Sigmoid colon (tissue), 7 donors: Measurements from ENCODE around the gene NOC4L. TPM values are rescaled to one million over a fixed set of nuclear protein-coding genes. Genes with fewer than 3 reads are reported as not detected.

ENCODE experiments used
- DNase-seq: peaks from one replicate; pipeline ENCODE4 v3.0.0-alpha.2; 2019
- H3K27ac ChIP-seq, 4 donors: fragments of 200-600 bp; sonication (generic); one replicate each; pipeline ENCODE4 v1.5.1; 2016 to 2019; ENCODE audit warnings: mild to moderate bottlenecking in 1 of 4
- H3K27me3 ChIP-seq, 3 donors: fragments of 200-600 bp; sonication (generic); one replicate each; pipeline ENCODE4 v1.5.1; 2019; ENCODE audit warnings: mild to moderate bottlenecking in 1 of 3
- H3K36me3 ChIP-seq, 4 donors: fragments of 200-600 bp; sonication (generic); one replicate each; pipeline ENCODE4 v1.5.1; 2016 to 2019
- H3K4me1 ChIP-seq, 4 donors: fragments of 200-600 bp; sonication (generic); one replicate each; pipeline ENCODE4 v1.5.1; 2017 to 2019
- H3K4me3 ChIP-seq, 4 donors: fragments of 200-600 bp; sonication (generic); one replicate each; pipeline ENCODE4 v1.5.1; 2017 to 2019; ENCODE audit warnings: mild to moderate bottlenecking in 2 of 4, moderate library complexity in 1 of 4
- H3K9me3 ChIP-seq, 4 donors: fragments of 200-600 bp in 3 of 4; sonication (generic) in 3 of 4; one replicate each; pipeline versions ENCODE4 v1.5.1 to v1.6.1; 2013 to 2019
- EP300 ChIP-seq, 4 donors: sonication (generic); formaldehyde crosslinking; IDR thresholded peaks; one replicate each; pipeline ENCODE4 v1.6.1; 2017; ENCODE audit warnings: antibody characterized with exemption in 4 of 4
- POLR2A ChIP-seq, 2 donors: fragments of 450-650 bp; IDR thresholded peaks; one replicate each; pipeline ENCODE4 v1.6.1; 2016; ENCODE audit warnings: antibody characterized with exemption in 2 of 2, mild to moderate bottlenecking in 2 of 2, moderate library complexity in 2 of 2
- POLR2AphosphoS5 ChIP-seq, 4 donors: sonication (generic); formaldehyde crosslinking; IDR thresholded peaks; one replicate each; pipeline ENCODE4 v1.6.1; 2017; ENCODE audit warnings: antibody characterized with exemption in 4 of 4
- WGBS, 2 donors: extraction: QIAGEN DNeasy Blood & Tissue Kit; methylation state at CpG; one replicate each; pipeline ENCODE4 v1.1.7; 2013; 5-methylcytosine and 5-hydroxymethylcytosine counted together
- intact Hi-C: fragments of 100-400 bp; cut with DNase I; formaldehyde crosslinking; loops from one replicate; pipeline ENCODE4 v1.15.1; 2023
- polyA plus RNA-seq, 3 donors: library from polyadenylated mRNA; stranded (reverse); fragments of 200-250 nt; gene quantifications; one replicate each; pipeline ENCODE4 v1.2.3, GENCODE V29; 2013
- total RNA-seq, 4 donors: library from RNA; depleted of rRNA; stranded (reverse); fragments of >200 nt; gene quantifications; one replicate each; pipeline ENCODE4 v1.1.0, GENCODE V29; 2016
- TF ChIP-seq, protein P1 (sequence below), 4 experiments: fragments of 450-650 bp in 3 of 4; fragments of 200-600 bp in 1 of 4; IDR thresholded peaks; one replicate each; pipeline ENCODE4 v1.5.1; 2016 to 2019; ENCODE audit warnings: antibody characterized with exemption in 4 of 4, mild to moderate bottlenecking in 3 of 4, moderate library complexity in 2 of 4
- donor health status: healthy with polysubstance abuse.
- donor health status: Bipolar disorder and iron deficiency.
- donor health status: healthy.

Gene NOC4L
- total and polyA plus RNA-seq, 7 donors: 5.4 to 34.9 (median 9.4) TPM

DNA sequence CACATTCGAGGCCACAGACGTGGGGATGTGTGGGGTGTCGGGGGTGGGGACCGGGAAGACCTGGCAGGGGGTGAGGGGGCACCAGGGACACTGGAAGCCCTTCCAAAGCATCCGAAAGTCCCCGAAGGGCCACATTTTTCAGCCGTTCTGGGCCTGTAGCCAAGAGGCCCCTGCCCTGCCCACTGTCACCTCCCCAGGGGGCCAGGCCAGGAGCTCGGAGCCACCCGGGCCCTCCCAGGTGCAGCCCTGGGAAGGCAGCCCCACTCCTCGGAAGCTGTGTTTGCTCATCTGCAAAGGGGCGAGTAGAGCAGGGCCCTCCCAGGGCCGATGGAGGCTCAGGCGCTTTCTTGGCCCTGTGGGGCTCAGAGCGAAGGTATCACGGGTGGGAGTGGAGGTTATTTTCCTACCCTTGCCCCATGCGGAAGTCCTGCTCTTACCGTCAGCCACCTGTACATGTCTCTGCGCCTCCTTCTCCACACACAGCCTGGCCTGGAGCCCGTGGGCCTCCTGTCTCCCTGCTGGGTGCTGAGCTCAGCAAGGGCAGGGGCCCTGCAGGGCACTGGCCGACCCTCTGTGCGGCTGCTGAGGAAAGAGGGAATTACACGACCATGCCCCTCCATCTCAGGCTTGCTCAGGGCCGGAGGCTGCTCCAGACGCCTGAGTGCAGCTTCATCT is 27.2 kb downstream of the NOC4L start:
- no peaks in the 10 kb centered on the region for H3K36me3 ChIP-seq
- WGBS, 2 donors: 58 to 72% methylated on average over 24 of the region's 24 CpGs
- no peak for DNase-seq
- intact Hi-C loops: no loop called here
- peaks cover 13 to 94% (median 80%) of the 10 kb centered on the region in 3 donors for H3K27me3 ChIP-seq
- TF ChIP-seq, protein P1, sequence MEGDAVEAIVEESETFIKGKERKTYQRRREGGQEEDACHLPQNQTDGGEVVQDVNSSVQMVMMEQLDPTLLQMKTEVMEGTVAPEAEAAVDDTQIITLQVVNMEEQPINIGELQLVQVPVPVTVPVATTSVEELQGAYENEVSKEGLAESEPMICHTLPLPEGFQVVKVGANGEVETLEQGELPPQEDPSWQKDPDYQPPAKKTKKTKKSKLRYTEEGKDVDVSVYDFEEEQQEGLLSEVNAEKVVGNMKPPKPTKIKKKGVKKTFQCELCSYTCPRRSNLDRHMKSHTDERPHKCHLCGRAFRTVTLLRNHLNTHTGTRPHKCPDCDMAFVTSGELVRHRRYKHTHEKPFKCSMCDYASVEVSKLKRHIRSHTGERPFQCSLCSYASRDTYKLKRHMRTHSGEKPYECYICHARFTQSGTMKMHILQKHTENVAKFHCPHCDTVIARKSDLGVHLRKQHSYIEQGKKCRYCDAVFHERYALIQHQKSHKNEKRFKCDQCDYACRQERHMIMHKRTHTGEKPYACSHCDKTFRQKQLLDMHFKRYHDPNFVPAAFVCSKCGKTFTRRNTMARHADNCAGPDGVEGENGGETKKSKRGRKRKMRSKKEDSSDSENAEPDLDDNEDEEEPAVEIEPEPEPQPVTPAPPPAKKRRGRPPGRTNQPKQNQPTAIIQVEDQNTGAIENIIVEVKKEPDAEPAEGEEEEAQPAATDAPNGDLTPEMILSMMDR (IDR thresholded peaks at IDR 0.05): no peak
- TF ChIP-seq POLR2AphosphoS5 (IDR thresholded peaks at IDR 0.05): no peak
- TF ChIP-seq EP300 (IDR thresholded peaks at IDR 0.05): no peak
- no peak for TF ChIP-seq POLR2A (IDR thresholded peaks at IDR 0.05)
- H3K27ac ChIP-seq: no peak overlapping the region
- no peak overlapping the region for H3K4me3 ChIP-seq
- no peaks in the 10 kb centered on the region for H3K4me1 ChIP-seq
- no peaks in the 10 kb centered on the region for H3K9me3 ChIP-seq

DNA sequence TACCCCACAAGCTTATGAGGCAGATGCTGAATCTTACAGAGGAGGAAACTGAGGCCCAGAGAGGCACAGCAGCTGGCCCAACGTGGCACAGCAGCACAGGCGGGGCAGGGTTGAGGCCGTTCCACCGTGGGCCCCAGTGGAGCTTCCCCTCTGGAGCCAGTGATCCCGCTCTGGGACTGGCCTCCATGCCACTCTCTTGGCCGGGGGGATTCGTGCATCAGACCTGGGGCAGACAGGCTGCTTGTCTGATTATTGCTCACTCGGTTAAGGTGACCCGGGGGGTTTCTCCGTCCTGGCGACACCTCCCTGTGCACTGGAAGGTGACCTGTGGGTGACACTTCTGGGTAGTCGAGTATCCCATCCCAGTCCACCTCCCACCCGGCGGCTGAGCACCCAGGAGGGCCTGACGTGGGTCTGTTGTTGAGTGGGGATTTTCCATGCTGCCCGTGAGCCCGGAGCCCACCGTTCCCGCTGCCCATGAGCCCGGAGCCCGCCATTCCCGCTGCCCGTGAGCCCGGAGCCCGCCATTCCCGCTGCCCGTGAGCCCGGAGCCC is 27.8 kb downstream of the NOC4L start:
- Histone ChIP-seq H3K4me3 (no peak overlapping the region), H3K9me3 (no peaks in the 10 kb centered on the region), H3K4me1 (no peaks in the 10 kb centered on the region), H3K27ac (no peak overlapping the region), H3K36me3 (no peaks in the 10 kb centered on the region), H3K27me3 (peaks cover 13 to 99% (median 85%) of the 10 kb centered on the region in 3 donors)
- DNase-seq: no peak
- intact Hi-C loops: no loop called here
- TF ChIP-seq POLR2AphosphoS5 (IDR thresholded peaks at IDR 0.05) (no peak), POLR2A (IDR thresholded peaks at IDR 0.05) (no peak), EP300 (IDR thresholded peaks at IDR 0.05) (no peak)
- TF ChIP-seq, protein P1 (IDR thresholded peaks at IDR 0.05): no peak
- 82 to 85% methylated on average over 28 of the region's 28 CpGs for WGBS, 2 donors

DNA sequence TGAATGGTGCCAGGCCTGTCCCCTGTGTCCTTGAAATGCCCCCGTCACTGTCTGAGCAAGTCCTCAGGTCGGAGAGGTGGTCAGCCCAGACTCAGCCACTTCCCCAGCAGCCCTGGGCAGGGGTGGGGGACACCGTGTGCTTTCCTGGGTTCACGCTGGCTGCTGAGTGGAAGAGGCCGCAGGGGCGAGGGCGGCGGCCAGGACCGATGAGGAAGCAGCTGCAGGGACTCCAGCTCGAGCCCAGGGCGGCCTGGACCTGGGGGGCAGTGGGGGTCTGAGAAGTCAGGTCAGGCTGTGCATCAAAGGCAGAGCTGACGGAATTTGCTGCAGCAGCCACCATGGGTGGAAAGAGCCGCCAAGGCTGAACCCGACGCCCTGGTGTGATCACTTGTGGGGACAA is 28.4 kb downstream of the NOC4L start:
- no peak for DNase-seq
- Histone ChIP-seq H3K4me1 (no peaks in the 10 kb centered on the region), H3K9me3 (no peaks in the 10 kb centered on the region), H3K36me3 (no peaks in the 10 kb centered on the region), H3K27me3 (peaks cover 13 to 99% (median 82%) of the 10 kb centered on the region in 3 donors), H3K4me3 (no peak overlapping the region), H3K27ac (no peak overlapping the region)
- WGBS, 2 donors: 61% methylated on average over 15 of the region's 15 CpGs
- intact Hi-C loops: no loop called here
- no peak for TF ChIP-seq POLR2A (IDR thresholded peaks at IDR 0.05)
- TF ChIP-seq EP300 (IDR thresholded peaks at IDR 0.05): no peak
- TF ChIP-seq, protein P1 (IDR thresholded peaks at IDR 0.05): no peak
- no peak for TF ChIP-seq POLR2AphosphoS5 (IDR thresholded peaks at IDR 0.05)

DNA sequence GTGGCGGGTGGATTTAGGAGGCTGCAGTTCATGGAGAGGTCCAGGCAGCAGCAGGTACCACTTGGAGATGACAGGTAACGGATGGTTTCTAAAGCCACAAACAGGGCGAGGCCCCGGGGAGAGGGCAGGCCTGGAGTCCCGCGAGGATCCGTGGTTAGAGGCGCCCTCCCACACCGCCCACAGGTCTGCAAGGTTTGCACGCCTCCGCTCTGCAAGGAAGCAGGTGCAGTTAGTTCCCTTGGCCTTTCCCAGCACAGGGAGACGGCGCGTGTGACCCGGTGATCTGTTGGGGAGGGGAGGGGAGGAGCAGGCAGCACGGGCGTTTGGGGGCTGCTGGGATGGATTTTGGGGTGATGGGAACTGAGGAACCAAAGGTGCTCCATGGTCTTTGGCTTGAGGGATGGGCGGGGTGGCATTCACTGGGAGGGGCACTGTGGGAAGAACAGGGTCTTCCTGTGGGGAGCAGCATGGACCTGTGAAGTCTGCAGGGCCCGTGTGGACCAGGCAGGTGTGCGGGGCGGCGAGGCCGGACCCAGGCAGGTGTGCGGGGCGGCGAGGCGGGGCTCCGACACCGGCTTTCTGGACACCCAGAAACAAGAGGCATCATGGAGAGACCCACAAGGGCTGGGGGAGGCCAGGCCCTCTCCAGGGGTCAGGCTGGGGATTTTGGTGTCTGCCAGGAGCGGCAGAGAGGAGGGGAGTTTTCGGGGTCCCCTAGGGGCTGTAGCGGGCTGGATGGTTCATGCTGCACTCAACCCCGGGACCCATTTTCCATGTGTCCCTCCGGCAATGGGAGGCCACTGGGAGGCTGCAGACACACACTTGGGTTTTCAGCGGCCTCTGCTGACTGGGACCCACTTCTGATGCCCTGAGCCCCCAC is 29.1 kb downstream of the NOC4L start:
- TF ChIP-seq POLR2A (IDR thresholded peaks at IDR 0.05) (no peak), EP300 (IDR thresholded peaks at IDR 0.05) (no peak)
- intact Hi-C loops: no loop called here
- DNase-seq: no peak
- H3K27ac ChIP-seq: no peak overlapping the region
- no peaks in the 10 kb centered on the region for H3K36me3 ChIP-seq
- H3K4me1 ChIP-seq: no peaks in the 10 kb centered on the region
- WGBS, 2 donors: 60% methylated on average over 35 of the region's 35 CpGs
- H3K4me3 ChIP-seq: no peak overlapping the region
- peaks cover 11 to 99% (median 77%) of the 10 kb centered on the region in 3 donors for H3K27me3 ChIP-seq
- H3K9me3 ChIP-seq: no peaks in the 10 kb centered on the region
